ENCODE measurements around the gene ACTBL2.

- TF ChIP-seq POLR2AphosphoS5 (IDR thresholded peaks at IDR 0.05; ENCODE audit: borderline replicate concordance, low read depth, low read length) = no peak
- no peak for TF ChIP-seq EZH2 (IDR thresholded peaks at IDR 0.05)
These were observed 27.1 kb upstream of the ACTBL2 start for GRCh38 chr5:57509501-57510260.

All from SK-N-MC (cell line).